Glutamatergic neuron (in vitro differentiated cells): ENCODE data around the gene CCDC91. TPM values are rescaled to one million over a fixed set of nuclear protein-coding genes. Genes with fewer than 3 reads are reported as not detected.

Experiments
- DNase-seq: peaks from one replicate; pipeline ENCODE4 v3.0.0; 2022
- H3K27ac Mint-ChIP-seq: one replicate; pipeline ENCODE4 v1.8.0; 2020; ENCODE audit warnings: mild to moderate bottlenecking, mixed read lengths, inconsistent platforms; ENCODE audit not compliant: unreplicated experiment
- H3K27me3 Mint-ChIP-seq: one replicate; pipeline ENCODE4 v1.8.0; 2020; ENCODE audit warnings: mild to moderate bottlenecking, moderate library complexity, mixed read lengths, inconsistent platforms; ENCODE audit not compliant: unreplicated experiment
- H3K36me3 Mint-ChIP-seq: one replicate; pipeline ENCODE4 v1.8.0; 2020; ENCODE audit warnings: mild to moderate bottlenecking, mixed read lengths, inconsistent platforms; ENCODE audit not compliant: unreplicated experiment
- H3K4me1 Mint-ChIP-seq: one replicate; pipeline ENCODE4 v1.8.0; 2020; ENCODE audit warnings: mild to moderate bottlenecking, low read depth, mixed read lengths, inconsistent platforms; ENCODE audit not compliant: unreplicated experiment
- H3K4me3 Mint-ChIP-seq: one replicate; pipeline ENCODE4 v1.8.0; 2020; ENCODE audit warnings: mild to moderate bottlenecking, mixed read lengths, inconsistent platforms; ENCODE audit not compliant: unreplicated experiment
- H3K9me3 Mint-ChIP-seq: one replicate; pipeline ENCODE4 v1.8.0; 2020; ENCODE audit warnings: mild to moderate bottlenecking, moderate library complexity, mixed read lengths, inconsistent platforms; ENCODE audit not compliant: unreplicated experiment
- total RNA-seq: library from RNA; stranded (reverse); fragmentation: NEBNext Ultra II Directional; extraction: Animal tissue kit (Norgen Biotek cat#: 25700); gene quantifications from one replicate; pipeline ENCODE4 v1.2.1, GENCODE V29; 2021; ENCODE audit not compliant: unreplicated experiment
- TF ChIP-seq, protein P1 (sequence below): fragments of 200-600 bp; sonication (generic); IDR thresholded peaks from one replicate; pipeline ENCODE4 v1.5.0; 2021; ENCODE audit not compliant: partially characterized antibody, unreplicated experiment

The CCDC91 gene
- total RNA-seq, 1 donor from 2014 or later, result 37.3 TPM

DNA sequence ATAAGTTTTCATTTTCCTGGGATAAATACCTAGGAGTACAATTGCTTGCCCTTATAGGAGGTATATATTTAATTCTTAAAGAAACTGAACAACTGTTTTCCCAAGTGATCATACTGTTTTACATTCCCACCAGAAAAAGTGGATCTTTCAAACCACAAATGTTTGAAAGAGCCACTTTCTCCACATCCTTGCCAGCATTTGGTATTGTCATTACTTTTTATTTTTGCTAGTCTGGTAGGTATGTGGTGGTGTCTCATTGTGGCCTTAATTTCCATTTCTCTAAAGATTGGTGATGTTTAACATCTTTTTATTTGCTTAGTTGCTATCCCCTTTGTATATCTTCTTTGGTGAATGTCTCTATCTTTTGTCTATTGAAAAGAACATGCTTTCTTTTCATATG lies 50.6 kb downstream of the CCDC91 start:
- TF ChIP-seq, protein P1, sequence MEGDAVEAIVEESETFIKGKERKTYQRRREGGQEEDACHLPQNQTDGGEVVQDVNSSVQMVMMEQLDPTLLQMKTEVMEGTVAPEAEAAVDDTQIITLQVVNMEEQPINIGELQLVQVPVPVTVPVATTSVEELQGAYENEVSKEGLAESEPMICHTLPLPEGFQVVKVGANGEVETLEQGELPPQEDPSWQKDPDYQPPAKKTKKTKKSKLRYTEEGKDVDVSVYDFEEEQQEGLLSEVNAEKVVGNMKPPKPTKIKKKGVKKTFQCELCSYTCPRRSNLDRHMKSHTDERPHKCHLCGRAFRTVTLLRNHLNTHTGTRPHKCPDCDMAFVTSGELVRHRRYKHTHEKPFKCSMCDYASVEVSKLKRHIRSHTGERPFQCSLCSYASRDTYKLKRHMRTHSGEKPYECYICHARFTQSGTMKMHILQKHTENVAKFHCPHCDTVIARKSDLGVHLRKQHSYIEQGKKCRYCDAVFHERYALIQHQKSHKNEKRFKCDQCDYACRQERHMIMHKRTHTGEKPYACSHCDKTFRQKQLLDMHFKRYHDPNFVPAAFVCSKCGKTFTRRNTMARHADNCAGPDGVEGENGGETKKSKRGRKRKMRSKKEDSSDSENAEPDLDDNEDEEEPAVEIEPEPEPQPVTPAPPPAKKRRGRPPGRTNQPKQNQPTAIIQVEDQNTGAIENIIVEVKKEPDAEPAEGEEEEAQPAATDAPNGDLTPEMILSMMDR, result no peak
- DNase-seq, result no peak
- Mint-ChIP-seq H3K4me3 (no peak overlapping the region), H3K4me1 (peaks cover 23% of the 10 kb centered on the region), H3K27ac (no peak overlapping the region), H3K36me3 (peaks cover 3% of the 10 kb centered on the region), H3K27me3 (peaks cover 8% of the 10 kb centered on the region), H3K9me3 (peaks cover 8% of the 10 kb centered on the region)

DNA sequence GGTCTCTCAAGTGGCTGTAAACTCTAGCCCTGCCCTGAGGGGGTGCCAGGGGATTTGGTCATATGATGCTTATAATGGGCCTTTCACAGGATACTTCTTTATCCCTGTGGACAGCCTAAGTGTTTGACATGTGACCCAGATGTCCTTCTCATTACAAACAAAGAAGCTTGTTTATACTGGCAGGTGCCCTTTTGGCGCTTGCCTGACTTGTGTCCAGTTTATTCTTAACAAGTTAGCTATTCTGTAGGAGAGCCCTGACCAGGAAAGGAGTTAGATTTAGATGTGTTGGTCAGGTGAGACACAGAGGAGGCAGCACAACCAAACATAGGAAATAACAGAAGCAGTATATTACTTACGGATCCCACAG lies 51.9 kb downstream of the CCDC91 start:
- peak overlapping the region; percentile 80 for H3K4me3 Mint-ChIP-seq
- H3K4me1 Mint-ChIP-seq, result peaks cover 23% of the 10 kb centered on the region
- peaks cover 7% of the 10 kb centered on the region for H3K36me3 Mint-ChIP-seq
- peak; percentile 80 for DNase-seq
- TF ChIP-seq, protein P1, result no peak
- H3K27me3 Mint-ChIP-seq, result peaks cover 8% of the 10 kb centered on the region
- H3K9me3 Mint-ChIP-seq, result peaks cover 8% of the 10 kb centered on the region
- peak overlapping the region; percentile 100 for H3K27ac Mint-ChIP-seq

DNA sequence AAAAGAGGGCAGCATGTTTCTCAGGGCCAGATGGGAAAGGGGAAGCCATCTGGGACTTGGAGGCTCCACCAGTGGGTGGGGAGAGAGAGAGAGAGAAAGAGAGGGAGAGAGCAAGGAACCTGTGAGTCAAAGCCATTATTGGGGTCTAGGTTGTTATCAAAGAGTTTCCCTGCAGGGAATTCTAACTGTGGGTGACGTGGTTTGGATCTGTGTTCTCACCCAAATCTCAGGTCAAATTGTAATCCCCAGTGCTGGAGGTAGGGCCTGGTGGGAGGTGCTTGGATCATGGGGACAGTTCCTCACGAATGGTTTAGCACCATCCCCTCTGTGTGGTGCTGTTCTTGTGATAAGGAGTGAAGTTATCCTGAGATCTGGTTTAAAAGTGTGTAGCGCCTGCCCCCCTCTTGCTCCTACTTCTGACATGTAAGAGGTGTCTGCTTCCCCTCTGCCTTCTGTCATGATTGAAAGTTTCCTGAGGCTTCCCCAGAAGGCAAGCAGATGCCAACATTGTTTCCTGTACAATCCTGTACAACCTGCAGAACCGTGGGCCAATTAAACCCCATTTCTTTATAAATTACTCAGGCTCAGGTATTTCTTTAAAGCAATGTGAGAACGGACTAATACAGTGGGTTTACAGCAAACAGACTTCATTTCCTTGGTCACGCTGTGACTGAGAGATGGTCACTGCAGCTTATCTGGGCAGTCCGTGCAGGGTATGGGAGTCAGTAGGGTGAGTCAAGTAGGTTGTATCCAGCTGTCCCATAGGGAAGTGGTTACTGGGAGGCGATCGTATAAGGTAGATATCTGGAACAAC lies 52.4 kb downstream of the CCDC91 start:
- peak overlapping the region; percentile 100 for H3K27ac Mint-ChIP-seq
- H3K36me3 Mint-ChIP-seq, result peaks cover 4% of the 10 kb centered on the region
- H3K9me3 Mint-ChIP-seq, result peaks cover 8% of the 10 kb centered on the region
- peak overlapping the region; percentile 80 for H3K4me3 Mint-ChIP-seq
- TF ChIP-seq, protein P1, result no peak
- peak; percentile 56 for DNase-seq
- peaks cover 8% of the 10 kb centered on the region for H3K27me3 Mint-ChIP-seq
- peaks cover 23% of the 10 kb centered on the region for H3K4me1 Mint-ChIP-seq

DNA sequence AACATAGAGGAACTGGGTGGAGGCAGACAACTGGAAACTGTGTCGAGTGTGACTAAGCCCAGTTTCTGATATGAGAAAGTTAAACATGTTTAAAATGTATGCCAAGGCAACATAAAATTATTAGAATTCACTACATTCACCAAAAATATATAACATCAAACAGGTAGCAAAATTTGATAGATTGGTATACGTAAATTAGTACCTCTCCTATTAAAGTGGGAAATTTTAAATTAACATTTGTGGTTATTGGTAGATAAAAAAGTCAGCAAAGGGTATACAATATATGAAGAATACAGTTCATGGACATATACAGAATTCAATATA lies 53.0 kb downstream of the CCDC91 start:
- DNase-seq, result no peak
- Mint-ChIP-seq H3K9me3 (peaks cover 8% of the 10 kb centered on the region), H3K36me3 (peaks cover 4% of the 10 kb centered on the region), H3K27ac (peak overlapping the region; percentile 100), H3K4me3 (no peak overlapping the region), H3K4me1 (peaks cover 25% of the 10 kb centered on the region), H3K27me3 (peaks cover 10% of the 10 kb centered on the region)
- TF ChIP-seq, protein P1, result no peak

DNA sequence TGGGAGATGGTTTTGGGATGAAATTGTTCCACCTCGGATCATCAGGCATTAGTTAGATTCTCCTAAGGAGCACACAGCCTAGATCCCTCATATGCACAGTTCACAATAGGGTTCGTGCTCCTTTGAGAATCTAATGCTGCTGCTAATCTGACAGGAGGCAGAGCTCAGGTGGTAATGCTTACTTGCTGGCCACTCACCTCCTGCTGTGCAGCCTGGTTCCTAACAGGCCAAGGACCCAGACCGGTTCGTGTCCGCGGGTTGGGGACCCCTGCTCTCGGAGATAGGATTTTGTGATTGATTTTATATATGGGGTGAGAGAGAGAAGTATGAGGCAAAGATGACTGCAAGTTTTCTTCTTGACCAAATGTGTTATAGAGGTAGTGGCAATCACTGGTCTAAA lies 57.5 kb downstream of the CCDC91 start:
- Mint-ChIP-seq H3K27ac (no peak overlapping the region), H3K4me1 (peaks cover 32% of the 10 kb centered on the region), H3K27me3 (peaks cover 2% of the 10 kb centered on the region)

More for the DNA sequence above, 57.5 kb downstream of the CCDC91 start:
- DNase-seq, result no peak
- TF ChIP-seq, protein P1, result no peak
- Mint-ChIP-seq H3K4me3 (no peak overlapping the region), H3K9me3 (peaks cover under 1% of the 10 kb centered on the region), H3K36me3 (peaks cover 4% of the 10 kb centered on the region)
